Stimulated activated CD4-positive, alpha-beta T cell treated with anti-CD3 and anti-CD28 coated beads, TNF-alpha, amount 100 ng/mL, for 4 hours (primary cell): ENCODE measurements around the gene MYO5B.

ENCODE experiments used
- DNase-seq, 3 experiments: peaks; one replicate each; pipeline ENCODE4 v3.0.0-alpha.2; 2020; ENCODE audit warnings: low read depth in 3 of 3

MYO5B gene

GRCh38 chr18:50152900-50153299, 42.0 kb downstream of the MYO5B start:
- DNase-seq = no peak

DNA sequence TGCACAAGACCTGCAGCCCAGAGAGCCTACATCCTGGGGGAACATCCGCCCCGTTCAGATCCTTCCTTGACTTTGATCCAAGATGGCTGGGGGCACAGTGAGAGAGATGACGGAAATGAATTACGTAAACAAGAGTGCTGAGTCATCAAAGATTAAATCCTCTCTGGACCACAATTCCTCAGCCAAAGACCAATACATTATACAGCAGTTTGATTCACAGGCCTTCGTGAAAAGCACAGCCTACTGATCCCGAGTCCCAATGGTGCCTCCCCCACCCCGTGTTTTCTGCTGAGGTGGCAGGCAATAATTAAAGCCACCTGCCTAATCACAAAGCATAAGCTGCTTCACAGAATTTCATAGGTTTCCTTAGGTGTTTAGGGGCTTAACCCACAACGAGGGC, 43.0 kb downstream of the MYO5B start:
- no peak for DNase-seq

DNA sequence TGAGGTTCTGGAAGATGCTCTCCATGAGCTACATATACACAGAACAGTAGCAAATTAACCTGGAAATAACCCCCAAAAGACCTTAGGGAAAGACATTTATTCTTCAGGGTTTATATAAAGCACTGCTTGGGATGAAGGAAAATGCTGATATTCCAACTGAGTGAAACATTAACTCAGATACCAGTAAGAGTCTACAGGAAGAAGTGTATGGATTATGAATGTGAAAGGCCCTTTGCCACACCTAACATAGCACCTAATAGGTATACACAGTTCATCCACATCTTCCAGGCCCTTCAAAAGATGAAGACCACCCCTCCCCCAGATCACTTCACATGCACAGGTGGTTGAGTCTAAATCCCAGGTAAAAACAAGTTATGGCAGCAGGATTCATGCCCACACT, 50.4 kb downstream of the MYO5B start:
- no peak for DNase-seq

- no peak for DNase-seq
These were observed 51.1 kb downstream of the MYO5B start for GRCh38 chr18:50143886-50144285.

- no peak for DNase-seq
These were observed 51.7 kb downstream of the MYO5B start for GRCh38 chr18:50143294-50143693.

- DNase-seq = no peak
These were observed 52.4 kb downstream of the MYO5B start for GRCh38 chr18:50142441-50143120.

DNA sequence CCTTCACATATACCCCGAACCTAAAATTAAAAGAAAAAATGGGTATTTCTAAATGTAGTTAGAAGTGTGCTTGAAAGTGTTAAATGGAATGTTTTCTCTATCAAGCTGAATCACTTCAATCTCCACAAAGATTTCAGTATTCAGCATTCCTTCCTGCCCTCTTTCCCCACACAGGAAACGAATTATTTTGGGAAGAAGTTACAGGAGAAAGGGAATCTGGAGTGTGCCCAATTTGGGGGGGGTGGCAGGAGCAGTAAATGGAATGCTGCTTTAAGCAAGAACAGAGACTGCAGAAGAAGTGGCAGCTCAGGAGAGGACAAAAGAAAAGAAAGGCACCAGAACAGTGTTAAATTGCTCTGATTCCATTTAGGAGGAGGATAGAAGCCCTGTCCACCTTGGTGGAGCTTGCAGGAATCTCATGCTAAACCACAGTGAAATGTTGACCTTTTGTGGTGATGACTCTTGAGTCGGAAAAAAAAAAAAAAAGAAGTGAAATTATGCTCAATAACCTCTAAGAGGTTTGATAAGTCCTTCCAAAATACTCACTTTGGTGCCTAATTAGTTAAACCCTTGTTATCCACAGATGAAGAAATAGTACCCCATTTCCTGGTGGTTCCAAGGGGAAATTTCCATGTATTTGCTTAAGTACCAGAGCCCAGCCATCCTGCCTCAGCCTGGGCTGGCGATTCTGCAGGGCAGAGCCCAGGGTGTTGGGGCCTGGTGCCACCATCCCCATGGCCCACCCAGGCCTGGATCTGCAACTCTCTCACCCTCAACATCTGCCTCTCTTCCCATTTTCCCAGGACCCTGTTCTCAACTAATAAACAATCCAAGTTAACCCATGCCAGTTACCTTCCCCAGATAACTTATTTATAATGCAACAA, 56.5 kb downstream of the MYO5B start:
- no peak for DNase-seq

DNA sequence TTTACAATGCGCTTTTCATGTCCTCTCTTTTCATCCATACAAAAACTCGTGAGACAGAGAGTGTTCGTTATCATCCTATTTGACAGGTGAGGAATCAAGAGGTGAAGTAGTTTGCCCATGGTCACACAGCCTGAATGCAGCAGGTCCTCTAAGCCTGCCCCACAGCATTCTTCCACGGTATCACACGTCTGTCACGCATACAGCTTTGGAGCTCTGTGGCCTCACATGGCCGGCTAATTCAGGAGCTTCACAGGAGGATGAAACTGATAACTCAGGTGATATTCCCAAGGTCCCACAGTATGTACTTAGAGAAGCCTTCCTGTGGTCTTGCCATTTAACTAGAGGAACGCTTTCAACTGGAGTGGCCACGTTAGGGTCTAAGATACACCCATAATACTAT, 59.0 kb downstream of the MYO5B start:
- no peak for DNase-seq

DNA sequence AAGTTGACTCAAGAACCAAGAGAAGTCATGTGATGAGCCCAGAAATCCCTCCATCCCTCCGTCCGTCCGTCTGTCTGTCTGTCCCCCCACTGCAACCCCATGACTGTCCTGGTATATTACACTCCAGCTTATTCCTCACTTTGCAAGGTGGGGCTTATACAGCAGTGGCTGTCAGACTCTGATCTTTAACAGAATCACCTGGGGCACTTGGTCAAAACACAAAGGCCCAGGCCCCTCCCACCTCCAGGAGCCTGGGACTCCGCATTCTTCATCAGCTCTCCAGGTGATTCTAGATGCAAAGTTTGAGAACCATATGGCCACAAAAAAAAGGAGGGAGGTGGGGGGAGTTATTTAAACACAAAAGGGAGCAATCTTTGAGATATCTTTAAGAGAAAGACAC, 61.4 kb downstream of the MYO5B start:
- no peak for DNase-seq

GRCh38 chr18:50131591-50131990, 63.4 kb downstream of the MYO5B start:
- no peak for DNase-seq

DNA sequence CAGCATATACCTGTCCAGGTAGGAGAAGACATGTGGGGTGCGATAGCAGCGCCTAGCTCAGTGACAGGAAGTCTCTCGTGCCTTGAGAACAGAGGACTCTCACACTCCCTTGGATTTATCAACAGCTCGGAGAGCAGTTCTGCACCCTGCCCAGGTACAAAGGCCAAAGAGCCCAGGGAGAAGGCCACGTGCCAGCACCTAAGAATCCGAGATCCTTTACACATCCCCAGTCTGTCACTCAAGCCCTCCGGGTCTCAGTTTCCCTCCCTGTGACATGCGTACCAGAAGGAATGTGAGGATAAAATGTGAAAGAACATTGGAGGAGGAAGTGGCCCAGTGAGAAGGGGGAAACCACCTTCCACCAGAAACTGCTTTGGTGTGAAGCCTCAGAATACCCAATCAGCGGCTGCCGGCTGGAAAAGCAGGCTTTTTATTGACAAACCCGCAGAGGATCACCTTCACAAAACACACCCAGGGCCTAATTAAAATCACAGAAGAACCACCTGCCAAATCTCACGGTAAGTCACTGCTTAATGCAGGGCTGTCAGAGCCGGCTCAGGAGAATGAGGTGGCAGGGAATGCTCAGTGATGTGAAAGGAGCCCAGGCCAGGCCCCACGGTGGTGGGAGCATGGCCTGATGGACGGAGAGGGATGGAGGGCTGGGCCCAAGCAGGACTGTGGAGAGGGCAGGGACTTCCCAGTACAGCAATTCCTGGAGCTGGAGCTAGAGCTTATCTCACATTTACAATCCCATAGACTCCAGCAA, 66.3 kb downstream of the MYO5B start:
- DNase-seq = no peak

- DNase-seq = no peak
These were observed 67.3 kb downstream of the MYO5B start for GRCh38 chr18:50127516-50128210.

- DNase-seq = no peak
These were observed 68.5 kb downstream of the MYO5B start for GRCh38 chr18:50126471-50126870.

- no peak for DNase-seq
These were observed 69.5 kb downstream of the MYO5B start for GRCh38 chr18:50125456-50125855.

GRCh38 chr18:50119296-50119695, 75.7 kb downstream of the MYO5B start:
- DNase-seq = no peak

GRCh38 chr18:50117863-50118262, 77.1 kb downstream of the MYO5B start:
- no peak for DNase-seq

GRCh38 chr18:50115095-50115494, 79.9 kb downstream of the MYO5B start:
- DNase-seq = no peak

GRCh38 chr18:50114448-50114847, 80.5 kb downstream of the MYO5B start:
- DNase-seq = no peak

DNA sequence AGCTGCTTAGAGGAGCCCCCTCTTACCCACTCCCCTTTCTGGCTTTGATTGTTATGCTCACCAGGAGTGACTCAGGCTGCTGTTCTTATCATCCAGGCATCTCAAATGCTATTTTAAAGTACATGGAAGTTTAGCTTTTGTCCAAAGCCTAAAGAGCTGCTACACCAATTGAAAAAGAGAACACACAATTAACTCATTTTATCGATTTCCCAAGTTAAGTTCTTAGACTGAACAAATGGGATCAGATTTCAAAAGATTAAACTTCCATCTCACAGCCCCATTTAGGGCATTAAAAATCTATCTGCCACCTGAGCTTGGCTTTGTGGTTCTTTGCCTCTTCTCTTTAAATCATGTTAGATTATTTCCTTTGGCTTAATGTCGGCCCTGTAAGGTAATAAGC, 81.2 kb downstream of the MYO5B start:
- DNase-seq = no peak

GRCh38 chr18:50111398-50111797, 83.5 kb downstream of the MYO5B start:
- no peak for DNase-seq

- no peak for DNase-seq
These were observed 87.4 kb downstream of the MYO5B start for GRCh38 chr18:50107468-50107977.

GRCh38 chr18:50105027-50105426, 89.9 kb downstream of the MYO5B start:
- DNase-seq = no peak
